GM06990 (cell line): Measurements from ENCODE around the gene TWIST2.

Experiments
- DNase-seq: peaks from one replicate; pipeline ENCODE4 v3.0.0-alpha.2; 2011; ENCODE audit not compliant: insufficient read length; ENCODE audit errors: extremely low read depth
- H3K27me3 ChIP-seq: replicated peaks from 2 replicates; pipeline ENCODE4 v1.6.0; 2011; ENCODE audit warnings: low read length; ENCODE audit not compliant: control insufficient read depth, insufficient read depth
- H3K36me3 ChIP-seq: 2 replicates; pipeline ENCODE4 v1.5.1; 2011; ENCODE audit warnings: low read length; ENCODE audit not compliant: control insufficient read depth, insufficient read depth
- H3K4me3 ChIP-seq: replicated peaks from 2 replicates; pipeline ENCODE4 v1.5.1; 2011; ENCODE audit warnings: low read depth, mild to moderate bottlenecking, control low read depth, low read length
- TF ChIP-seq, protein P1 (sequence below): IDR thresholded peaks from 2 replicates; pipeline ENCODE4 v1.5.1; 2011; ENCODE audit warnings: low read length, control low read depth, mild to moderate bottlenecking, inconsistent platforms; ENCODE audit not compliant: insufficient read depth, poor library complexity, severe bottlenecking

TWIST2 gene

DNA sequence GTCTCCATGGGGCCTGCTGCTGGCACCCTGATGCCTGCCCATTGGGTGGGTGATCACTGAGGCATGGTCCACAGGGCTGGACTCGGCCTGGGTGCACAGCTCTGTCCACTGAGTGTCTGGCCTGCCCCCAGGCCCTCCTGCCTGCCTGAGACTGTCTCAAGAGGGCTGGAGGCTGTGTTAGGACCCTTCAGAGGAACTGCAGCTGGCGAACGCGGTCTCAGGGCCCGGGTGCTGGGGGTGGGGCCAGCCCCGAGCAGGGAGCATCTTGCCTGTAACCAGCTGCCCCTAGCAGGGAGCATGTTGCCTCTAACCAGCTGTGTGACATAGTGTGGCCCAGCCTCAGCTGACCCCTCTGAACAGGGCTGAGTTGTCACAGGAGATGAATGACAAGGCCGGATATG is 50.0 kb downstream of the TWIST2 start:
- Histone ChIP-seq H3K27me3 (peaks cover 2% of the 10 kb centered on the region; the same call in 1 of the 2 replicates), H3K4me3 (no peak overlapping the region), H3K36me3 (no peaks in the 10 kb centered on the region)
- TF ChIP-seq, protein P1, sequence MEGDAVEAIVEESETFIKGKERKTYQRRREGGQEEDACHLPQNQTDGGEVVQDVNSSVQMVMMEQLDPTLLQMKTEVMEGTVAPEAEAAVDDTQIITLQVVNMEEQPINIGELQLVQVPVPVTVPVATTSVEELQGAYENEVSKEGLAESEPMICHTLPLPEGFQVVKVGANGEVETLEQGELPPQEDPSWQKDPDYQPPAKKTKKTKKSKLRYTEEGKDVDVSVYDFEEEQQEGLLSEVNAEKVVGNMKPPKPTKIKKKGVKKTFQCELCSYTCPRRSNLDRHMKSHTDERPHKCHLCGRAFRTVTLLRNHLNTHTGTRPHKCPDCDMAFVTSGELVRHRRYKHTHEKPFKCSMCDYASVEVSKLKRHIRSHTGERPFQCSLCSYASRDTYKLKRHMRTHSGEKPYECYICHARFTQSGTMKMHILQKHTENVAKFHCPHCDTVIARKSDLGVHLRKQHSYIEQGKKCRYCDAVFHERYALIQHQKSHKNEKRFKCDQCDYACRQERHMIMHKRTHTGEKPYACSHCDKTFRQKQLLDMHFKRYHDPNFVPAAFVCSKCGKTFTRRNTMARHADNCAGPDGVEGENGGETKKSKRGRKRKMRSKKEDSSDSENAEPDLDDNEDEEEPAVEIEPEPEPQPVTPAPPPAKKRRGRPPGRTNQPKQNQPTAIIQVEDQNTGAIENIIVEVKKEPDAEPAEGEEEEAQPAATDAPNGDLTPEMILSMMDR: no peak
- DNase-seq: no peak

DNA sequence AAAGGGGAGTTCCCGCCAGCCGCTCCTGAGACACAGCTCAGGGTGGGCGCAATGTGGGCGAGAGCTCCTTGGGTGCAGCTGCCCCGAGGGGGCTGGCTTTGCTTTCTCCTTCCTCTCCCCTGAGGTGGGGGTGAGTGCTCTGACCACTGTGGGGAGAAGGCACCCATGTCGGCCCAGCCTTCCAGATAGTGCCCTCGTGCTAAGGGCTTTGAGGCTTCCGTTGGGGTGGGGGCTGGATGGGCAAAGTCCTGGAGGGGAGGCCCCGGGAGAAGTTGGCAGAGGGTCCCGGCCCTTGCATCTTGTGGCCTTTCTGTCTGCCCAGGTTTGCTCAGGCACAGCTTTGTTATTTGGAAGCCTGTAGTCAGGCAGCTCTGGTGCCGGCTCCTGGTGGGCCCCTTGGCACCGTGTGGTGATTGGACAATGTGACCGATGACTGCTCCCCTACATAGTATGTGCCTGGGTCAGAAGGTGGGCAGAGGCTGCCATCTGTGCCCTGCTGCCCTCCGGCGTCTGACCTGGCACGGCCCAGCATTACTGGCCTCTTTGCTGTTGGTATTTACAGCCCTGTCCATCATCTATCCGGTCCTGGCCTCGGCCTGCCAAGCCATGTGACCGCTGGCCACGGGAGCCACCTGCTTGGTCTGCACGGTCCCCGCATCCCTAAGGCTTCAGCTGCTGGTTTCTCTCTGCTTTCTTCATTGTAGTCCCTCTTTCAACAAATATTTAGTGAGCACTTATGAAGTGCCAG is 50.8 kb downstream of the TWIST2 start:
- DNase-seq: no peak
- Histone ChIP-seq H3K27me3 (peaks cover 2% of the 10 kb centered on the region; the same call in 1 of the 2 replicates), H3K4me3 (no peak overlapping the region), H3K36me3 (no peaks in the 10 kb centered on the region)
- TF ChIP-seq, protein P1: no peak

DNA sequence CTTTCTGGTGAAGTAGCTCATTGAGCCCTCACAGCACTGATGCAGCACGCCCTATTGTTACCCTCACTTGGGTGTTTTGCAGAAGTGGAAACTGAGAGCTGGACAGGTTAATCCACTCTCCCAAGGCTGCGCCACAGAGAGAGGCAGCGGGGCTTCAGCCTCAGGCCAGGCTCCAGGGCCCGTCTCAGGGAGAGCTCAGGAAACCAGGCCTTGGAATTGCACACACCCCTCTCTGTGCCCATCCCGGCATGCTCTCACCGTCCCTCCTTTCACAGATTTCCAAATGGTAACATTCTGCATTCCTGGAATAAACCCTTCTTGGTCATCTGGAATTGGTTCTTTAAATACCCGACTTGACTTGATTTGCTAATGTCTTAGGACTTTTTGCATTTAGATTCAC is 51.5 kb downstream of the TWIST2 start:
- H3K36me3 ChIP-seq: no peaks in the 10 kb centered on the region
- no peak overlapping the region for H3K4me3 ChIP-seq
- peaks cover 2% of the 10 kb centered on the region; the same call in 1 of the 2 replicates for H3K27me3 ChIP-seq
- TF ChIP-seq, protein P1: no peak
- no peak for DNase-seq

DNA sequence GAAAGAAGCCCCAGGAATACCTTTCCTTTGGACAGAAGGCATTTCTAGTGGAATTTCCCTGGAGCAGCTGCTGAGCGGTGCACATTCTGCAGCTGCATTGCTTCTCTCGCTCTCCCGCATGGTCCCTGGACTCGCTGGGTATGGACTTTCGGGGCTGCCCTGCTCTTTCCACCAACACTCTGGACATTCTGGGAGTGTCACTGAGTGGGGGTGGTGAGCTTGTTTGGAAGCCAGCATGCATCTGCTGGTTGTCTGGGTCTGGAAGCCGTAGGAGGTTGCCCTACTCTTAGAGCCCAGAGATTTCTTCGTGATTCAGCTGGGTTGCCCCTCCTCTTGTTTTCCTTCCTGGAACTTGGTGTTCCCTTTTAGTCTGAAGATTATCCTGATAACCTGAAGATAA is 52.6 kb downstream of the TWIST2 start:
- Histone ChIP-seq H3K27me3 (peaks cover 2% of the 10 kb centered on the region; the same call in 1 of the 2 replicates), H3K4me3 (no peak overlapping the region), H3K36me3 (no peaks in the 10 kb centered on the region)
- TF ChIP-seq, protein P1: no peak
- DNase-seq: no peak

DNA sequence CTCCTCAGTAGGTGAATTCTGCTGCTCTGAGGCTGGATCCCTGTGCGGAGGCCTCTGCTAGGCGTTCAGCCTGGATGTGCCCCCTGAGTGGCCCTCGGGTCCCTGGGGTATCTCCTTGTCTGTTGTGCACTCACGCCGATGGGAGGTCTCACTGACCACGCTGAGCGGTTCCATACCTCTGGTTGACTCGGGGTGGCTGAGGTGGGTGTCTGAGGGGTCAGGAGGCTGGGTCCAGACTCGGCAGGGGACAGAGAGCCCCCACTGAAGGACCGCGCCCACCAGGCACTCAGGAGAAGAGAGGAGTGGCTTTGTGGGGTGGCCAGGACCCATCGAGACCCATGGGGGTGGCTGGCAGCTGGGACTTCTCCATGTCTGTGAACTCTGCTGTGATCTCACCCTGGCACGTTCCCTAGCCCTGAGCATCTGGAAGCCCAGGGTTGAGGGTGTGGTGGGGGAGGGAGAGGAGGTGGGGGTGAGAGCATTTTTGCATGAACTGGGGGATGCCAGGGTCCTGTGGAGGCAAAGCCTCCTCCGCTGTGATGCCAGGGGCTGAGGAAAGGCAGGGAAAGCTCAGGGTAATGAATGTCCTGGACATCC is 53.7 kb downstream of the TWIST2 start:
- no peaks in the 10 kb centered on the region for H3K36me3 ChIP-seq
- TF ChIP-seq, protein P1: no peak
- peaks cover 2% of the 10 kb centered on the region; the same call in 1 of the 2 replicates for H3K27me3 ChIP-seq
- H3K4me3 ChIP-seq: no peak overlapping the region
- no peak for DNase-seq
